HG03139 (cell line): ENCODE data around the gene MYLK3.

Experiments used
- ATAC-seq: cut with Tn5 transposase; IDR thresholded peaks from one replicate; pipeline ENCODE4 v1.9.1; 2021; ENCODE audit not compliant: unreplicated experiment

Gene MYLK3

DNA sequence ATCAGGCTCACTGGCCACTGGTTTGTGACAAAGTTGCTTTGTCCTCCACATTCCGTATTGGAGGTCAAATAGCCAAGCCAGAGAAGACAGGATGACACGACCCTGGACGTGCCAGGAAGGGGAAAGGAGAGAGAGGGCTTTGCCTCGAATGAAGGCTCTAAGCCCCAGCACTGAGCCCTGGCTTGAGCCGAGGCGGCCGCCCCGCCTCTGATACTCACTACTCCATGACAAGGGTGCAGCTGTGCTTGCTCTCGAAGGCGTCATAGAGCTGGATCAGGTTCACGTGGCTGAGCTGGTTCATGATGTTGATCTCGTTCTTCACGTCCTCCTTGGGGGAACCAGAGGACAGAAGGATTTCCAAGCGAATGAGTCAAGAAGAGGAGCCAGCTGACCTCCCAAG, 19.3 kb downstream of the MYLK3 start:
- no peak for ATAC-seq

GRCh38 chr16:46727630-46728029, 20.5 kb downstream of the MYLK3 start:
- no peak for ATAC-seq

- no peak for ATAC-seq
Observed at GRCh38 chr16:46727184-46727583, 21.0 kb downstream of the MYLK3 start.

- ATAC-seq: no peak
Observed at GRCh38 chr16:46721885-46722284, 26.3 kb downstream of the MYLK3 start.

DNA sequence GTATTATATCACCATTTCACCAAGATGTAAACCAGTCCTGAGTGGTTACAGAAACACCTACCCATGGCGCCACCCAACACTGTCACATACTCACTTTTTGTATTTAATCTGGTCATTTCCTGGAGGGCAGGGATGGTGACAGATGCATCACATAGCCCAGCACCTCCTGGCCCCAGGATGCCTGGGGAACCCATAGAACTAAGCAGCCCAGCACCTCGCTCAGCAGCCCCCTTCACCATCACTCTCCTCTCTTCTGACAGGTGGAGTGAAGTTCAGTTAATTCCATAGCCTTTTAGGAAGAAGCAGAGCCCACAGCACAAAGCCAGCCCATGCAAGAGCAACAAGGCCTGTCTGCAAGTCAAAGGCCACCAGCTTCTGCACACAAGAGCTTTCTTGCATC, 27.5 kb downstream of the MYLK3 start:
- ATAC-seq: no peak

DNA sequence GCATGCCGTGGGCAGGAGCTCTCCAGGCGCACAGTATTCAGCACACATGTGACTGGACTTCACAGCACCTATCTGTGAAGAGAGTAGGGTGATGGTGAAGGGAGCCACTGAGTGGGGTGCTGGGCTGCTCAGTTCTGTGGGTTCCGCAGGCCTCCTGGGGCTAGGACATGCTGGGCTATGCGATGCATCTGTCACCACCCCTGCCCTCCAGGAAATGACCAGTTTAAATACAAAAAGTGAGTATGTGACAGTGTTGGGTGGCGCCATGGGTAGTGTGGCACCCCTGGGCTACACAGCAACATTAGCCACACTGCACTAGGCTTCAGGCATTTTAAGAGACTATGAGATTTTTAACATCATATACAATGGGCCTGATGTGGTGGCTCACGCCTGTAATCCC, 28.6 kb downstream of the MYLK3 start:
- ATAC-seq: no peak

DNA sequence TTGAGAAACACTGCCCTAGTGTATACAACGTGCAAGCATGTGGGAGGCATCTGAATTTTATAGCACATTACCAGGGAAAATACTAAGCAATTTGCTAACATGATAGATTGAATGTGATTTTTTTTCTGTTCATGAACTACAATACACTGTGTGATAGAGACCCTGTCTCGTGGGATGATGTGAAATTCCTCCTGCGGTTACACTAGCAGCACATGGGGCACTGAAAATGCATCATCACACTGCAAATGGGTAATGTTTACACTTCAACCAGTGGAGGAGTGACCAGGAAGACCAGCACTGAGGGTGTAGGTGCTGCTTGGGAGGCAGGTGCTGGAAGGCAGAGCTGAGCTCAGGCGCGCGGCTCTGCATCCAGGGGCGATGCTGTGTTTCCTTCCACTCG, 29.9 kb downstream of the MYLK3 start:
- no peak for ATAC-seq

- ATAC-seq: no peak
Observed at GRCh38 chr16:46717692-46718091, 30.5 kb downstream of the MYLK3 start.

- no peak for ATAC-seq
Observed at GRCh38 chr16:46715769-46716305, 32.3 kb downstream of the MYLK3 start.

DNA sequence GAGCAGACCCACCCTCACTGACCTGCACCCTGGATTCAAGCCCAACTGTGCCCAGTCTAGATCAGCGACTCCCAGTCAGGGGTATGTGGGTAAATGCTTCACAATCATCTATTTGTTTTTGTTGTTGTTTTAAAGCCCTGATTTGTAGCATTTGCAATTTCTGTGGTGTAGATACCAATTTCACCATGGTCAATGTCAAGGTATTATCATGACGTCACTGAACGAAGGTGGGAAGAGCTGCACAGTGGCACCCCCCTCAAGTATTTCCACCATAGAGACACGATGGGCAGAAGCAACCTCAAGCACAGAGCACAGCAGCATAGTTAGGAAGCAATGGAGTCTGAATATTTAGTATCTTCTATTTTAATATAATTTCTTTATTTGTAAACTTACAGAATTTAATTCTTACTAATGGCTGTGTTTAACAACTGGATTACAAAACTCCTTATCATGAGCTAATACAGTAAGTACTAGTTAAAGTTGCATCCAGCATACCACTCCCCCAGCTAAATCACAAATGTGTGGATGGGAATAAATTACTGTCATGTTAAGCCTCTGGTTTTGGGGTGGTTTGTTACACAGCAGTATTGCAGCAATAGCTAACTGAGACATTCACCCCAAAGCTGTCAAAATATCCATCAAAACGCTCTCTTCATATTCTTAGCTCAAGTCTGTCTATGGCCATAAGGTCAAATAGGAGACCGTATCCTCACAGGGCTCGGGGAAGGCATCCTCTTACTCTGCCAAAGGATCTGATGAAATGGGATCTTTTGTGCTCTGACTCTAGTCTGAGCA, 33.1 kb downstream of the MYLK3 start:
- no peak for ATAC-seq

- no peak for ATAC-seq
Observed at GRCh38 chr16:46713634-46714033, 34.5 kb downstream of the MYLK3 start.

- no peak for ATAC-seq
Observed at GRCh38 chr16:46712911-46713310, 35.2 kb downstream of the MYLK3 start.

- no peak for ATAC-seq
Observed at GRCh38 chr16:46711106-46712058, 36.8 kb downstream of the MYLK3 start.

DNA sequence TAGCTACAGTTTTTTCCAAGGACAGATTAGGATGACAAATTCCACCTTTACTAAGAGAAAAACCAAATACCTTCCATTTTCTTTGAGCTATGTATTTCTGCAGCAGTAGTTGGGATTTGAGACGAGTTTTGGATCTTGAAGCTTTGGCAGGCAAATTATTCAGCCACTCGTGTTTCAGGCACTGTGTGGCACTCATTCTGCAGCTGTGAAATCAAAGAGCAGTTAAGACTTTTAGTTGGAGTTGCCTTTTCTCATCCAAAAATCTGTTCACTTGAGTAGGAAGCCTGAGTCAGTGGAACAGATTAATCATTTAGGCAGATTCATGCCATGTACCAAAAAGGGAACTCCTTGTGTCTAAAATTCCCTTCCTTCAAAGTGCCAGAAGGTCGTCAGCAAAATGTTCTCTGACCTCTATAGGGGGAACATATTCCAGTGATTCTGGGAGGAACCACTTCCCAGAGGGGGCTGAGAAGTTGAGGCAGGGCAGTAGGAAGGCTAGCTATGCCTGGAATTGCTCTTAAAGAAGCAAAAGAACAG, 38.6 kb downstream of the MYLK3 start:
- ATAC-seq: no peak

GRCh38 chr16:46706642-46707041, 41.5 kb downstream of the MYLK3 start:
- ATAC-seq: no peak

DNA sequence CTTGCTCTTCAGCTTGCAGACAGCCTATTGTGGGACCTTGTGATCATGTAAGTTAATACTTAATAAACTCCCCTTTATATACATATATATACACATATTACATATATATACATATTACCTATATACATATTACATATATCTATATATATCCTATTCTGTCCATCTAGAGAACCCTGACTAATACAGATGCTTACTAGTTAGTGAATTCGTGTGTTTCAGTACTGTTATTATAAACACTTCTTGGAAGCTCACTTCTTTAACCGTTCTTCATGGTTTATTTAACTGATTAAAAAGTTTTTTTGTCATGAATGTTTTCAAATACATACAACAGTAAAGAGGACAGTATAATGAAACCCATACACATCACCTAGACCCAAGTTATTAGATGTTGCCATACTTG, 46.1 kb downstream of the MYLK3 start:
- no peak for ATAC-seq

GRCh38 chr16:46701615-46702014, 46.5 kb downstream of the MYLK3 start:
- no peak for ATAC-seq

DNA sequence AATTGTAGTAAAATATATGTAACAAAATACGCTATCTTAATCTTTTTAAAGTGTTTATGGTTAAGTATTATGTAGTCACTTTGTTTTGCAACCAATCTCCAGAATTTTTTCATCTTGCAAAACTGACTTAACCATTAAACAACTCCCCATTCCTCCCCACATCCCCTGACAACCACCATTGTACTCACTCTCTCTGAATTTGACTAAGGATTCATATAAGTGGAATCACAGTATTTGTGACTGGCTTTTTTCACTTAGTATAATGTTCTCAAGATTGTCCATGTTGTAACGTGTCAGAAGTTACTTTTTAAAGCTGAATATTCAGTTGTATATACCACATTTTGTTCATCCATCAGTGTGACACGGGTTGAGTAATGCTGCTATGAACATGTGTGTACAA, 48.1 kb downstream of the MYLK3 start:
- ATAC-seq: no peak

- ATAC-seq: no peak
Observed at GRCh38 chr16:46696957-46697356, 51.2 kb downstream of the MYLK3 start.

- no peak for ATAC-seq
Observed at GRCh38 chr16:46695937-46696336, 52.2 kb downstream of the MYLK3 start.

- no peak for ATAC-seq
Observed at GRCh38 chr16:46693598-46693997, 54.5 kb downstream of the MYLK3 start.

GRCh38 chr16:46691726-46692125, 56.4 kb downstream of the MYLK3 start:
- no peak for ATAC-seq
